Measurements from ENCODE around the gene RANBP9. TPM values are rescaled to one million over a fixed set of nuclear protein-coding genes. Genes with fewer than 3 reads are reported as not detected.

The RANBP9 gene
- total and polyA plus RNA-seq, 4 donors: 5.8 to 25.2 (median 14.1) TPM

DNA sequence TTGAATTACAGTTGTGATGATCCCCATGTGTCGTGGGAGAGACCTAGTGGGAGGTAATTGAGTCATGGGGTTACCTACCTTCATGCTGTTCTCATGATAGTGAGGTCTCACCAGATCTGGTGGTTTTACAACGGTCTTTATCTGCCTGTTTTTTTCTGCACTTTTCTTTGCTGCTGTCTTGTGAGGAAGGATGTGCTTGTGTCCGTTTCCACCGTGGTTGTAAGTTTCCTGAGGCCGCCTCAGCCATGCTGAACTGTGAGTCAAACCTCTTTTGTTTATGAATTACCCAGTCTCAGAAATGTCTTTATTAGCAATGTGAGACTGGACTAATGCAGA is 6.5 kb upstream of the RANBP9 start:
- Histone ChIP-seq H3K4me1 (ENCODE audit: control insufficient read depth in 4 of 4, insufficient read depth in 4 of 4, low read length in 3 of 4) (peaks cover 0 to under 1% (median 0%) of the 10 kb centered on the region in 4 donors), H3K27me3 (ENCODE audit: control insufficient read depth in 4 of 4, insufficient read depth in 4 of 4, low read length in 3 of 4) (no peaks in the 10 kb centered on the region), H3K4me3 (ENCODE audit: low read depth in 1 of 3, low read length in 3 of 3) (no peak overlapping the region), H3K36me3 (ENCODE audit: control insufficient read depth in 4 of 4, insufficient read depth in 3 of 4, low read depth in 1 of 4, low read length in 3 of 4) (no peaks in the 10 kb centered on the region), H3K27ac (ENCODE audit: low read depth in 1 of 2, low read length in 2 of 2) (no peak overlapping the region), H3K9me3 (ENCODE audit: control insufficient read depth in 4 of 4, low read length in 3 of 4) (no peaks in the 10 kb centered on the region), H3K9ac (ENCODE audit: low read depth in 1 of 2, low read length in 2 of 2) (no peak overlapping the region)
- DNase-seq (ENCODE audit: low spot score): no peak
- 81% methylated on average over 5 of the region's 5 CpGs for WGBS
- TF ChIP-seq, protein P1, sequence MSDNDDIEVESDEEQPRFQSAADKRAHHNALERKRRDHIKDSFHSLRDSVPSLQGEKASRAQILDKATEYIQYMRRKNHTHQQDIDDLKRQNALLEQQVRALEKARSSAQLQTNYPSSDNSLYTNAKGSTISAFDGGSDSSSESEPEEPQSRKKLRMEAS (IDR thresholded peaks at IDR 0.05): no peak
- TF ChIP-seq FOXA2 (IDR thresholded peaks at IDR 0.05): no peak
- TF ChIP-seq, protein P2, sequence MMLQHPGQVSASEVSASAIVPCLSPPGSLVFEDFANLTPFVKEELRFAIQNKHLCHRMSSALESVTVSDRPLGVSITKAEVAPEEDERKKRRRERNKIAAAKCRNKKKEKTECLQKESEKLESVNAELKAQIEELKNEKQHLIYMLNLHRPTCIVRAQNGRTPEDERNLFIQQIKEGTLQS (IDR thresholded peaks at IDR 0.05): no peak
- TF ChIP-seq TAF1 (conservative IDR thresholded peaks at IDR 0.05): no peak
- TF ChIP-seq, protein P3, sequence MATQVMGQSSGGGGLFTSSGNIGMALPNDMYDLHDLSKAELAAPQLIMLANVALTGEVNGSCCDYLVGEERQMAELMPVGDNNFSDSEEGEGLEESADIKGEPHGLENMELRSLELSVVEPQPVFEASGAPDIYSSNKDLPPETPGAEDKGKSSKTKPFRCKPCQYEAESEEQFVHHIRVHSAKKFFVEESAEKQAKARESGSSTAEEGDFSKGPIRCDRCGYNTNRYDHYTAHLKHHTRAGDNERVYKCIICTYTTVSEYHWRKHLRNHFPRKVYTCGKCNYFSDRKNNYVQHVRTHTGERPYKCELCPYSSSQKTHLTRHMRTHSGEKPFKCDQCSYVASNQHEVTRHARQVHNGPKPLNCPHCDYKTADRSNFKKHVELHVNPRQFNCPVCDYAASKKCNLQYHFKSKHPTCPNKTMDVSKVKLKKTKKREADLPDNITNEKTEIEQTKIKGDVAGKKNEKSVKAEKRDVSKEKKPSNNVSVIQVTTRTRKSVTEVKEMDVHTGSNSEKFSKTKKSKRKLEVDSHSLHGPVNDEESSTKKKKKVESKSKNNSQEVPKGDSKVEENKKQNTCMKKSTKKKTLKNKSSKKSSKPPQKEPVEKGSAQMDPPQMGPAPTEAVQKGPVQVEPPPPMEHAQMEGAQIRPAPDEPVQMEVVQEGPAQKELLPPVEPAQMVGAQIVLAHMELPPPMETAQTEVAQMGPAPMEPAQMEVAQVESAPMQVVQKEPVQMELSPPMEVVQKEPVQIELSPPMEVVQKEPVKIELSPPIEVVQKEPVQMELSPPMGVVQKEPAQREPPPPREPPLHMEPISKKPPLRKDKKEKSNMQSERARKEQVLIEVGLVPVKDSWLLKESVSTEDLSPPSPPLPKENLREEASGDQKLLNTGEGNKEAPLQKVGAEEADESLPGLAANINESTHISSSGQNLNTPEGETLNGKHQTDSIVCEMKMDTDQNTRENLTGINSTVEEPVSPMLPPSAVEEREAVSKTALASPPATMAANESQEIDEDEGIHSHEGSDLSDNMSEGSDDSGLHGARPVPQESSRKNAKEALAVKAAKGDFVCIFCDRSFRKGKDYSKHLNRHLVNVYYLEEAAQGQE (IDR thresholded peaks at IDR 0.05): no peak
- TF ChIP-seq YY1 (IDR thresholded peaks at IDR 0.05): no peak
- TF ChIP-seq EGR1 (IDR thresholded peaks at IDR 0.05; ENCODE audit: low read depth in 2 of 2): no peak
- TF ChIP-seq GABPA (IDR thresholded peaks at IDR 0.05 in 1 of 2, conservative IDR thresholded peaks at IDR 0.05 in 1 of 2): no peak

DNA sequence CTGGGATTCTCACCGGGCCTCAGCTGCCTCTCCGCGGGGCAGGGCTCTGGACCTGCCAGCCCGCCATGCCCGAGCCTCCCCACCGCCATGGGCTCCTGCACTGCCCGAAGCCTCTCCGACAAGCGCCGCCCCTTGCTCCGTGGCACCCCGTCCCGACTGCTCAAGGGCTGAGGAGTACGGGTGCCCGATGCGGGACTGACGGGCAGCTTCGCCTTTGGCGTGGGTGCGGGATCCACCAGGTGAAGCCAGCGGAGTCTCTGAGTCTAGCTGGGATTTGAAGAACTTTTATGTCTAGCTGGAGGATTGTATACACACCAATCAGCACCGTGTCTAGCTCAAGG is 5.3 kb upstream of the RANBP9 start:
- H3K4me1 ChIP-seq (ENCODE audit: control insufficient read depth in 4 of 4, insufficient read depth in 4 of 4, low read length in 3 of 4): peaks cover 0 to 5% (median 4%) of the 10 kb centered on the region in 4 donors
- no peak overlapping the region for H3K27ac ChIP-seq (ENCODE audit: low read depth in 1 of 2, low read length in 2 of 2)
- TF ChIP-seq JUND (IDR thresholded peaks at IDR 0.05) (no peak), HNF4A (conservative IDR thresholded peaks at IDR 0.05) (no peak), TAF1 (conservative IDR thresholded peaks at IDR 0.05) (no peak), SP1 (IDR thresholded peaks at IDR 0.05) (no peak), NR2F2 (IDR thresholded peaks at IDR 0.05) (no peak), RAD21 (IDR thresholded peaks at IDR 0.05) (no peak), FOXA2 (IDR thresholded peaks at IDR 0.05) (no peak), GABPA (IDR thresholded peaks at IDR 0.05 in 1 of 2, conservative IDR thresholded peaks at IDR 0.05 in 1 of 2) (no peak), EGR1 (IDR thresholded peaks at IDR 0.05; ENCODE audit: low read depth in 2 of 2) (no peak), YY1 (IDR thresholded peaks at IDR 0.05) (no peak), RXRA (IDR thresholded peaks at IDR 0.05) (no peak), FOXA1 (IDR thresholded peaks at IDR 0.05) (no peak), HNF4G (IDR thresholded peaks at IDR 0.05) (no peak)
- TF ChIP-seq, protein P1 (IDR thresholded peaks at IDR 0.05): no peak
- TF ChIP-seq, protein P2 (IDR thresholded peaks at IDR 0.05): no peak
- TF ChIP-seq, protein P4, sequence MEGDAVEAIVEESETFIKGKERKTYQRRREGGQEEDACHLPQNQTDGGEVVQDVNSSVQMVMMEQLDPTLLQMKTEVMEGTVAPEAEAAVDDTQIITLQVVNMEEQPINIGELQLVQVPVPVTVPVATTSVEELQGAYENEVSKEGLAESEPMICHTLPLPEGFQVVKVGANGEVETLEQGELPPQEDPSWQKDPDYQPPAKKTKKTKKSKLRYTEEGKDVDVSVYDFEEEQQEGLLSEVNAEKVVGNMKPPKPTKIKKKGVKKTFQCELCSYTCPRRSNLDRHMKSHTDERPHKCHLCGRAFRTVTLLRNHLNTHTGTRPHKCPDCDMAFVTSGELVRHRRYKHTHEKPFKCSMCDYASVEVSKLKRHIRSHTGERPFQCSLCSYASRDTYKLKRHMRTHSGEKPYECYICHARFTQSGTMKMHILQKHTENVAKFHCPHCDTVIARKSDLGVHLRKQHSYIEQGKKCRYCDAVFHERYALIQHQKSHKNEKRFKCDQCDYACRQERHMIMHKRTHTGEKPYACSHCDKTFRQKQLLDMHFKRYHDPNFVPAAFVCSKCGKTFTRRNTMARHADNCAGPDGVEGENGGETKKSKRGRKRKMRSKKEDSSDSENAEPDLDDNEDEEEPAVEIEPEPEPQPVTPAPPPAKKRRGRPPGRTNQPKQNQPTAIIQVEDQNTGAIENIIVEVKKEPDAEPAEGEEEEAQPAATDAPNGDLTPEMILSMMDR (IDR thresholded peaks at IDR 0.05; ENCODE audit: low read depth, low read length, missing input control): no peak
- TF ChIP-seq, protein P3 (IDR thresholded peaks at IDR 0.05): no peak
- TF ChIP-seq, protein P5, sequence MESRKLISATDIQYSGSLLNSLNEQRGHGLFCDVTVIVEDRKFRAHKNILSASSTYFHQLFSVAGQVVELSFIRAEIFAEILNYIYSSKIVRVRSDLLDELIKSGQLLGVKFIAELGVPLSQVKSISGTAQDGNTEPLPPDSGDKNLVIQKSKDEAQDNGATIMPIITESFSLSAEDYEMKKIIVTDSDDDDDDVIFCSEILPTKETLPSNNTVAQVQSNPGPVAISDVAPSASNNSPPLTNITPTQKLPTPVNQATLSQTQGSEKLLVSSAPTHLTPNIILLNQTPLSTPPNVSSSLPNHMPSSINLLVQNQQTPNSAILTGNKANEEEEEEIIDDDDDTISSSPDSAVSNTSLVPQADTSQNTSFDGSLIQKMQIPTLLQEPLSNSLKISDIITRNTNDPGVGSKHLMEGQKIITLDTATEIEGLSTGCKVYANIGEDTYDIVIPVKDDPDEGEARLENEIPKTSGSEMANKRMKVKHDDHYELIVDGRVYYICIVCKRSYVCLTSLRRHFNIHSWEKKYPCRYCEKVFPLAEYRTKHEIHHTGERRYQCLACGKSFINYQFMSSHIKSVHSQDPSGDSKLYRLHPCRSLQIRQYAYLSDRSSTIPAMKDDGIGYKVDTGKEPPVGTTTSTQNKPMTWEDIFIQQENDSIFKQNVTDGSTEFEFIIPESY (IDR thresholded peaks at IDR 0.05): no peak
- H3K4me3 ChIP-seq (ENCODE audit: low read depth in 1 of 3, low read length in 3 of 3): no peak overlapping the region
- H3K9me3 ChIP-seq (ENCODE audit: control insufficient read depth in 4 of 4, low read length in 3 of 4): no peaks in the 10 kb centered on the region
- WGBS: 92% methylated on average over 22 of the region's 22 CpGs
- DNase-seq (ENCODE audit: low spot score): no peak
- no peaks in the 10 kb centered on the region for H3K36me3 ChIP-seq (ENCODE audit: control insufficient read depth in 4 of 4, insufficient read depth in 3 of 4, low read depth in 1 of 4, low read length in 3 of 4)
- no peaks in the 10 kb centered on the region for H3K27me3 ChIP-seq (ENCODE audit: control insufficient read depth in 4 of 4, insufficient read depth in 4 of 4, low read length in 3 of 4)
- H3K9ac ChIP-seq (ENCODE audit: low read depth in 1 of 2, low read length in 2 of 2): no peak overlapping the region

Measured in liver (tissue), 9 donors.